GM12801 (cell line): ENCODE results near the gene ESYT1.

Experiments
- TF ChIP-seq, protein P1 (sequence below): IDR thresholded peaks from one replicate; pipeline ENCODE4 v1.5.1; 2011; ENCODE audit warnings: control low read depth; ENCODE audit not compliant: insufficient read length; ENCODE audit errors: extremely low read depth

ESYT1 gene

DNA sequence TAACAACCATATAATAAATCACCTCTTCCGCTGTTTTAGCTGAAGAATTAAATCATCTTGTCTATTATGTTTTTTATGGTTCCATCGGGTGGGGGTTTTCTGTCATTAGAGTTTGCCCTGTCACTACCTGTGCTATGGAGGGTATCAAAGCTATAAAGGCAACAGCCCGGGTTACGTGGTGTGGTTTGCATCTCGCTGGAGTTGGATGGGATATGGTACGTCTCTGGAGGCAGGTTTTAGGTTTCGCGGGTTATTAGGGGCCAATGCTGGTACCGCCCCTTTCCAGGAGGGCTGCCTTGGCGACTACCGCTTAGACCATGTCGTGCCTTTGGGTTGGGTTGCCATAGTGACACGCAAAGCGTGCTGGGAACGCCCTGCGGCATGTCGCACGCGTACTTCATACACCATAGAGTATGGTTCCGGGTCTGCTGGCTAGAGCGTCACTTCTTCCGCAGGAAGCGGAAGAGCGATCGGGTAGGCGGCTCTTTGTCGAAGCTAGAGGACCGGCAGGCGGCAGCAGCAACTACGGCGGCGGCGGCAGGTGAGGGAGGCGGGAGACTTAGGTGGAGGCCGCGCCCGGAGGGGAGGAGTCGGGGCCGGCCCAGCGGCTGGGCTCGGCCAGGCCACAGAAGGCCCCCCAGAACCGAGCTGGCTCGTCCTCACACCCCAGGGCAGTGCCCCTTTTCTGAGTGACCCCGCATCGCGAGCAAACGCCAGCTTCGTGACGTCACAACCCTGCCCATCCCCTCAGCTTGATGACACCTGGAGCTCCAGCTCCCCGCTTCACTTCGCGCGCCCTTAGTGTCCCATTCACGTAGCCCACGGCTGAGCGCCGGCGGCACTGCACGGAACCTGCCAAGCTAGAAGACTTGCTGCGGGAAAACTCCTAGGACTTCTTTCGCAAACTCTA, 10.0 kb upstream of the ESYT1 start, which contains the start of gene ZC3H10:
Gene ZC3H10, plus strand, starts transcription at position 489 of the 910 bp plus-strand sequence. CDS start 2,297 bp downstream, outside the sequence.
- TF ChIP-seq, protein P1, sequence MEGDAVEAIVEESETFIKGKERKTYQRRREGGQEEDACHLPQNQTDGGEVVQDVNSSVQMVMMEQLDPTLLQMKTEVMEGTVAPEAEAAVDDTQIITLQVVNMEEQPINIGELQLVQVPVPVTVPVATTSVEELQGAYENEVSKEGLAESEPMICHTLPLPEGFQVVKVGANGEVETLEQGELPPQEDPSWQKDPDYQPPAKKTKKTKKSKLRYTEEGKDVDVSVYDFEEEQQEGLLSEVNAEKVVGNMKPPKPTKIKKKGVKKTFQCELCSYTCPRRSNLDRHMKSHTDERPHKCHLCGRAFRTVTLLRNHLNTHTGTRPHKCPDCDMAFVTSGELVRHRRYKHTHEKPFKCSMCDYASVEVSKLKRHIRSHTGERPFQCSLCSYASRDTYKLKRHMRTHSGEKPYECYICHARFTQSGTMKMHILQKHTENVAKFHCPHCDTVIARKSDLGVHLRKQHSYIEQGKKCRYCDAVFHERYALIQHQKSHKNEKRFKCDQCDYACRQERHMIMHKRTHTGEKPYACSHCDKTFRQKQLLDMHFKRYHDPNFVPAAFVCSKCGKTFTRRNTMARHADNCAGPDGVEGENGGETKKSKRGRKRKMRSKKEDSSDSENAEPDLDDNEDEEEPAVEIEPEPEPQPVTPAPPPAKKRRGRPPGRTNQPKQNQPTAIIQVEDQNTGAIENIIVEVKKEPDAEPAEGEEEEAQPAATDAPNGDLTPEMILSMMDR = no peak

GRCh38 chr12:56118688-56119357, 9.2 kb upstream of the ESYT1 start:
- TF ChIP-seq, protein P1 = no peak

GRCh38 chr12:56119361-56119796, 8.7 kb upstream of the ESYT1 start:
- TF ChIP-seq, protein P1 = no peak

DNA sequence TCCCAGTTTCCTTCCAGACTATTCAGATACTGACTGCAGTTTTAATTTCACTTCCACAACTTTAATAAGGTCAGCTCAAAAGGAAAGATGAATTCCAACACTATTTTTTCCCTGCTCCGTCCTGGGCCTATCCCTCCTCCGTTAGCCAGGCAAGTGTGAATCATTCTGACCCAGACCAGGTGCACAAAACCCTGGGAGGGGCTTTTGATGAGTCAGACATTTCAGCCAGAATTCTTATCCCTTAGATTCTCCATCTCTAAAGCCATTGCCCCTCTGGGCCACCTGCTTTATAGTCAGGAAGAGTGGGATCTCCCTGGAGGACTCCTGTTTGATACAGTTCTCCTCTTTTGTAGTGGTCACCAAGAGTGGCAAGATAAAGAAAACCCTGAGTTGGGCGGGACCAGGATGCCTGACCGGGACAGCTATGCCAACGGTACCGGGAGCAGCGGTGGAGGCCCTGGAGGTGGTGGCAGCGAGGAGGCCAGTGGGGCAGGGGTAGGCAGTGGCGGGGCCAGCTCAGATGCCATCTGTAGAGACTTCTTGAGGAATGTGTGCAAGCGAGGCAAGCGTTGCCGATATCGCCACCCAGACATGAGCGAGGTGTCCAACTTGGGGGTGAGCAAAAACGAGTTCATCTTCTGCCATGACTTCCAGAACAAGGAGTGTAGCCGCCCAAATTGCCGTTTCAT, 7.8 kb upstream of the ESYT1 start:
- TF ChIP-seq, protein P1 = no peak

DNA sequence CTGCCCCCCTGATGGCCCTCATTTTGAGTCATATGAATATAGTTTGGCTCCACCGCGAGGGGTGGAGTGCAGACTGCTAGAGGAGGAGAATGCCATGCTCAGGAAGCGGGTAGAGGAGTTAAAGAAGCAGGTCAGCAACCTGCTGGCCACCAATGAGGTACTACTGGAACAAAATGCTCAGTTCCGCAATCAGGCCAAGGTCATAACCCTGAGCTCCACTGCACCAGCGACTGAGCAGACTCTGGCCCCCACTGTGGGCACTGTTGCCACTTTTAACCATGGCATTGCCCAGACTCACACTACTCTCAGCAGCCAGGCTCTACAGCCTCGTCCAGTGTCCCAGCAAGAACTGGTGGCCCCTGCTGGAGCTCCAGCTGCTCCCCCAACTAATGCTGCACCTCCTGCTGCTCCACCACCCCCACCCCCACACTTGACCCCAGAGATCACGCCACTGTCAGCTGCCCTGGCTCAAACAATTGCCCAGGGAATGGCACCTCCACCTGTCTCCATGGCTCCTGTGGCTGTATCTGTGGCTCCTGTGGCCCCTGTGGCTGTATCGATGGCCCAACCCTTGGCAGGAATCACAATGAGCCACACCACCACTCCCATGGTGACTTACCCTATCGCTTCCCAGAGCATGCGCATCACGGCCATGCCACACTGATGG, 6.7 kb upstream of the ESYT1 start:
- TF ChIP-seq, protein P1 = no peak

DNA sequence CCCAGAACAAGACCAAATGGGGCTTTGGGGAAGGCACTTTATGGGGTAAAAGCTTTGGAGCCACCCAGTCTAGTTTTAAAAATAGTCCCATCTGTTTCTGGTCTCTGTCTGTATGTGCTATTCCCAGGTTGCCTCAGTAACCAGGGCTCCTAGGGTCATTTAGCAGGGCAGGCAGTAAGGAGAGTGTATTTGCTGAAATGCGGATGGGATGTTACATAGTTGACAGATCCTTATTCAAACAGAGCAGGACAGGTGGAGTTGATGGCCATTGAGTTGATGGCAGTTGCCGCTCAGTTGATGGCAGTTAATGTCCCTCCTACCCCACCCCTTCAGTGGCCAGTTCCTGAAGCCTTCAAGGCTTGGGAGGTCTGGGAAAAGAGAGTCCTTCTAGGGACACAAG, 5.4 kb upstream of the ESYT1 start:
- TF ChIP-seq, protein P1 = no peak
